Left ventricle myocardium inferior (tissue), 1 donor: ENCODE results near the gene GRAP2. TPM values are rescaled to one million over a fixed set of nuclear protein-coding genes. Genes with fewer than 3 reads are reported as not detected.

ENCODE experiments used
- DNase-seq: peaks from one replicate; pipeline ENCODE4 v3.0.0-alpha.2; 2020
- H3K27ac ChIP-seq: fragments of 200-600 bp; replicated peaks from 2 replicates; pipeline ENCODE4 v1.8.0; 2021
- H3K27me3 ChIP-seq: fragments of 200-600 bp; 2 replicates; pipeline ENCODE4 v1.8.0; 2021; ENCODE audit warnings: low read depth
- H3K36me3 ChIP-seq: fragments of 200-600 bp; 2 replicates; pipeline ENCODE4 v1.8.0; 2021
- H3K4me1 ChIP-seq: fragments of 200-600 bp; 2 replicates; pipeline ENCODE4 v1.8.0; 2021
- H3K4me3 ChIP-seq: fragments of 200-600 bp; 2 replicates; pipeline ENCODE4 v1.8.0; 2021; ENCODE audit warnings: mild to moderate bottlenecking, moderate library complexity
- H3K9me3 ChIP-seq: fragments of 200-600 bp; replicated peaks from 2 replicates; pipeline ENCODE4 v1.8.0; 2021
- CTCF ChIP-seq: fragments of 200-600 bp; IDR thresholded peaks from 2 replicates; pipeline ENCODE4 v1.8.0; 2021; ENCODE audit warnings: antibody characterized with exemption, mild to moderate bottlenecking, borderline replicate concordance
- intact Hi-C: fragments of 100-400 bp; cut with micrococcal nuclease; formaldehyde crosslinking; loops from one replicate; pipeline ENCODE4 v1.11.0; 2022
- total RNA-seq: library from RNA; stranded (reverse); fragmentation: NEBNext Ultra II Directional; extraction: Animal tissue kit (Norgen Biotek cat#: 25700); gene quantifications from one replicate; pipeline ENCODE4 v1.2.1, GENCODE V29; 2021
- donor health status: DM: no; HTN: yes; CAD: no; lungs with severe emphysema.

GRAP2 gene
- total RNA-seq, 1 donor from 2014 or later = 1.6 TPM

DNA sequence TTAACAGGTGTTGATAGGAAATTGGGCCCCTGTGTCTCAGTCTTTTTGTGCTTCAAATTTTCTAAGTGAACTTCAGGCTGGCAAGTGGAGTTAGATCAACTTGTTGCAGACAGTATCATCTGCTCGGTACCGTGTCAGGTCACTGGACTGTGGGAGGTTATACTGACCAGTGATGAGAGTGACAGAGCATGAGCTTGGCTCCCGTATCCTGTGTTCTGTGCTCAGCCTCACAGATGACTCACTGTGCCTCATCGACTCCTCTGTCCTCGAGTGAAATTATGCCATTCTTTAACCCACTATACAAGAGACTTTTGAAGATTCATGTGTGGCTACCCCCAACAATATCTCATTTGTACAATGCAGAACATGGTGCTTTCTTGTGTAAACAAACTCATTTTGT is 7.9 kb downstream of the GRAP2 start:
- Histone ChIP-seq H3K36me3 (no peaks in the 10 kb centered on the region), H3K4me1 (no peaks in the 10 kb centered on the region), H3K4me3 (no peak overlapping the region), H3K27me3 (peaks cover 75% of the 10 kb centered on the region), H3K27ac (no peak overlapping the region), H3K9me3 (no peaks in the 10 kb centered on the region)
- no peak for DNase-seq
- intact Hi-C loops = no loop called here
- TF ChIP-seq CTCF = no peak

DNA sequence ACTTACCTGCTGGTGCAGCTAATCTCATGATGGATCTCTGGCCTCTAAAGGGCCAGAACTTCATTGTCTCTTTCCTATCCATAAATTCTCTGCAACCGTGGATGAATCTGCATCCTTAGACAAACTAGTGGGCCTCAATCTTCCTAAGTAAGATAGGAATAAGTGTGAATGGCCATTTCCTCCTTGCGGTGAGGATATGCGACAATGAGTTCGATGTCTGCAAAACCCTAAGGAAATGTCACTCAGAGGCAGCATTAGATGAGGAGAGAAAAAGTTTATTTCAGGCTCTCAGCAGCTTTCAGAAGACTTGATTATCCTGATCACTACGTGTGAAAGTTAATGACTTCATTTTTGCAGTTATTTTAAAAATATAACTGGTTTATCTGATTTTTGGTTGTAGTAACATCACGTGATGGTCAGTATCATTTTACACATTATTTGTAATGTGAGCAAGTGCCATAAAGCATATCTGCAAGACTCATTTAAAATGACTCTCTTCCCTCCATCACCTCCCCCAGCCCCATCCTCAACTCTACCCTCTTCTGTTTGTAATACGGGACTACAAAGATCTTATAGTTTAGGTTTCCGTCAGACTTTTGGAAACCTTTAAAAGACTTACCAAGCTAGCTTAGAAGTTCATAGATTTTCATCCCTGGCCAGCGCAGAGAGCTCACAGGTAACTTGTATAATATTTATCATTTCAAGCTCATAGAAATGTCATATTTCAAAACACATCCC is 10.2 kb downstream of the GRAP2 start:
- no peak for DNase-seq

GRCh38 chr22:39913321-39913720 is 12.4 kb downstream of the GRAP2 start:
- peaks cover 85% of the 10 kb centered on the region for H3K27me3 ChIP-seq
- no peak overlapping the region for H3K27ac ChIP-seq
- no peak for TF ChIP-seq CTCF
- no peak for DNase-seq
- H3K4me1 ChIP-seq = peaks cover 4% of the 10 kb centered on the region
- intact Hi-C loops = no loop called here
- H3K4me3 ChIP-seq = no peak overlapping the region
- no peaks in the 10 kb centered on the region for H3K9me3 ChIP-seq
- H3K36me3 ChIP-seq = no peaks in the 10 kb centered on the region

More for the DNA sequence above, 10.2 kb downstream of the GRAP2 start:
- no peaks in the 10 kb centered on the region for H3K9me3 ChIP-seq
- peaks cover 80% of the 10 kb centered on the region for H3K27me3 ChIP-seq
- H3K27ac ChIP-seq = no peak overlapping the region
- no peak for TF ChIP-seq CTCF
- H3K4me3 ChIP-seq = no peak overlapping the region
- intact Hi-C loops = no loop called here
- no peaks in the 10 kb centered on the region for H3K36me3 ChIP-seq
- no peaks in the 10 kb centered on the region for H3K4me1 ChIP-seq

DNA sequence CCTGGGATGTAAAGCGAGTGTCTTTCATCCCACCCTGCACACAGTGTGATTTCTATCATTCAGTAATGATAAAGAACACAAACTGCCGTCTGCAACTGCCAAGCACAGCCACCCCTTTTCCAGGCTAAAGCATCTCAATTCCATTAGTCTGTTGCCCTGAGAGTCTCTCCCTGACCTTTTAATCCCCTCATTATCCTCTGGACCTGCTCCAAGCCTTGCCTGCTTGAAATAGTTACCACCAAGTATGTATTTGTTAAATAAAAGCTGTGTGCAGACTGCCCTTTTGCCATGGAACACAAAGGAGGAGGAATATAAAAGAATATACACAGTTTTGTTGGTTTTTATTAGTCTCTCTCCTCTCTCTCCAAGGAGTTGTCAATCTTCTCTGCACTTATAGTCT is 13.0 kb downstream of the GRAP2 start:
- intact Hi-C loops = no loop called here
- TF ChIP-seq CTCF = no peak
- Histone ChIP-seq H3K27me3 (peaks cover 90% of the 10 kb centered on the region), H3K27ac (no peak overlapping the region), H3K4me1 (peaks cover 4% of the 10 kb centered on the region), H3K4me3 (no peak overlapping the region), H3K36me3 (no peaks in the 10 kb centered on the region), H3K9me3 (no peaks in the 10 kb centered on the region)
- no peak for DNase-seq

DNA sequence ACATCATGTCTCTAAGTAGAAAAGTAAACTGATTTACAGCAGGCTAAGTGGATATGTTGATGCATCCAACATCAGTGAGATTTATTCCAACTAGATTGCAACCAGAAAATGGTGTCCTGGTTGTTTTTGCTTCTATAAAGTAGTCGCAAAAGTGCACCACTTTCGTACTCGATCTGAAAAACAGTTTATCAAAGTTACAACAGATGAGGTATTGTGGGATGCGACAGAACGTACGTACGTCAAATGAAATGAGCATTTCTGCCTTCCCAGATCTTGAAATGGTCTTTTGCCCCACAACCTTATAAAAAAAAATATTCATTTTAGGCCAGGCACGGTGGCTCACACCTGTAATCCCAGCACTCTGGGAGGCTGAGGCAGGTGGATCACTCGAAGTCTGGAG is 13.7 kb downstream of the GRAP2 start:
- peaks cover 90% of the 10 kb centered on the region for H3K27me3 ChIP-seq

More for the DNA sequence above, 13.7 kb downstream of the GRAP2 start:
- no peak overlapping the region for H3K27ac ChIP-seq
- no peaks in the 10 kb centered on the region for H3K36me3 ChIP-seq
- no peaks in the 10 kb centered on the region for H3K9me3 ChIP-seq
- no peak for DNase-seq
- intact Hi-C loops = no loop called here
- H3K4me3 ChIP-seq = no peak overlapping the region
- H3K4me1 ChIP-seq = peaks cover 4% of the 10 kb centered on the region
- no peak for TF ChIP-seq CTCF
